Sigmoid colon (tissue), 4 donors: ENCODE data around the gene DEFB119.
"Not testable (repeated sequence)": the region's sequence is repeated elsewhere in the genome, so short reads cannot be mapped to it uniquely, and the experiment has no call there.

Experiments
- POLR2A ChIP-seq, 2 donors: fragments of 450-650 bp; IDR thresholded peaks; one replicate each; pipeline ENCODE4 v1.6.1; 2016; ENCODE audit warnings: antibody characterized with exemption in 2 of 2, mild to moderate bottlenecking in 2 of 2, moderate library complexity in 2 of 2
- POLR2AphosphoS5 ChIP-seq, 4 donors: sonication (generic); formaldehyde crosslinking; IDR thresholded peaks; one replicate each; pipeline ENCODE4 v1.6.1; 2017; ENCODE audit warnings: antibody characterized with exemption in 4 of 4
- TF ChIP-seq, protein P1 (sequence below), 4 experiments: fragments of 450-650 bp in 3 of 4; fragments of 200-600 bp in 1 of 4; IDR thresholded peaks; one replicate each; pipeline ENCODE4 v1.5.1; 2016 to 2019; ENCODE audit warnings: antibody characterized with exemption in 4 of 4, mild to moderate bottlenecking in 3 of 4, moderate library complexity in 2 of 4

GRCh38 chr20:31426891-31427551 is 36.6 kb upstream of the DEFB119 start:
- TF ChIP-seq, protein P1, sequence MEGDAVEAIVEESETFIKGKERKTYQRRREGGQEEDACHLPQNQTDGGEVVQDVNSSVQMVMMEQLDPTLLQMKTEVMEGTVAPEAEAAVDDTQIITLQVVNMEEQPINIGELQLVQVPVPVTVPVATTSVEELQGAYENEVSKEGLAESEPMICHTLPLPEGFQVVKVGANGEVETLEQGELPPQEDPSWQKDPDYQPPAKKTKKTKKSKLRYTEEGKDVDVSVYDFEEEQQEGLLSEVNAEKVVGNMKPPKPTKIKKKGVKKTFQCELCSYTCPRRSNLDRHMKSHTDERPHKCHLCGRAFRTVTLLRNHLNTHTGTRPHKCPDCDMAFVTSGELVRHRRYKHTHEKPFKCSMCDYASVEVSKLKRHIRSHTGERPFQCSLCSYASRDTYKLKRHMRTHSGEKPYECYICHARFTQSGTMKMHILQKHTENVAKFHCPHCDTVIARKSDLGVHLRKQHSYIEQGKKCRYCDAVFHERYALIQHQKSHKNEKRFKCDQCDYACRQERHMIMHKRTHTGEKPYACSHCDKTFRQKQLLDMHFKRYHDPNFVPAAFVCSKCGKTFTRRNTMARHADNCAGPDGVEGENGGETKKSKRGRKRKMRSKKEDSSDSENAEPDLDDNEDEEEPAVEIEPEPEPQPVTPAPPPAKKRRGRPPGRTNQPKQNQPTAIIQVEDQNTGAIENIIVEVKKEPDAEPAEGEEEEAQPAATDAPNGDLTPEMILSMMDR (IDR thresholded peaks at IDR 0.05), result not testable (repeated sequence)
- TF ChIP-seq POLR2A, POLR2AphosphoS5 (IDR thresholded peaks at IDR 0.05): not testable (repeated sequence)
